Lower leg skin (tissue), 3 donors: ENCODE data around the gene C5AR1.

ENCODE experiments used
- POLR2A ChIP-seq, 2 donors: fragments of 450-650 bp; IDR thresholded peaks; one replicate each; pipeline ENCODE4 v1.6.1; 2016 to 2017; ENCODE audit warnings: antibody characterized with exemption in 2 of 2, mild to moderate bottlenecking in 1 of 2, moderate library complexity in 1 of 2
- TF ChIP-seq, protein P1 (sequence below), 3 donors: fragments of 450-650 bp; IDR thresholded peaks; one replicate each; pipeline ENCODE4 v1.5.1; 2016; ENCODE audit warnings: antibody characterized with exemption in 3 of 3, mild to moderate bottlenecking in 3 of 3, moderate library complexity in 2 of 3

DNA sequence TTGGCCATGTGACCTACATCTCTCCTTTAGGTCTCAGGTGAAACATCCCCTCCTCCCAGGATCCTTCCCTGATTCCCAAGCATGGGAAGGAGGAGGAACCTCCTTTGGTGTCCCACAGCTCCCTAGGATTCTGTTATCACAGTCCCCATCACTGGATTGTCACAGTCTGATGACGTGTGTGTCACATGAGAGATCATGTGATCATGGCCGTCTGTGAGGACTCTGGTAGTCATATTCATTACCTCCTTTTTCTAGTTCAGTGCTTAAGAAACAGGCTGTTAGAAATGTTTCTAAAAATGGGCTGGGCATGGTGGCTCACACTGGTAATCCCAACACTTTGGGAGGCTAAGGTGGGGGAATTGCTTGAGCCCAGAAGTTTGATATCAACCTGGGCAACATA, 42.4 kb downstream of the C5AR1 start:
- TF ChIP-seq, protein P1, sequence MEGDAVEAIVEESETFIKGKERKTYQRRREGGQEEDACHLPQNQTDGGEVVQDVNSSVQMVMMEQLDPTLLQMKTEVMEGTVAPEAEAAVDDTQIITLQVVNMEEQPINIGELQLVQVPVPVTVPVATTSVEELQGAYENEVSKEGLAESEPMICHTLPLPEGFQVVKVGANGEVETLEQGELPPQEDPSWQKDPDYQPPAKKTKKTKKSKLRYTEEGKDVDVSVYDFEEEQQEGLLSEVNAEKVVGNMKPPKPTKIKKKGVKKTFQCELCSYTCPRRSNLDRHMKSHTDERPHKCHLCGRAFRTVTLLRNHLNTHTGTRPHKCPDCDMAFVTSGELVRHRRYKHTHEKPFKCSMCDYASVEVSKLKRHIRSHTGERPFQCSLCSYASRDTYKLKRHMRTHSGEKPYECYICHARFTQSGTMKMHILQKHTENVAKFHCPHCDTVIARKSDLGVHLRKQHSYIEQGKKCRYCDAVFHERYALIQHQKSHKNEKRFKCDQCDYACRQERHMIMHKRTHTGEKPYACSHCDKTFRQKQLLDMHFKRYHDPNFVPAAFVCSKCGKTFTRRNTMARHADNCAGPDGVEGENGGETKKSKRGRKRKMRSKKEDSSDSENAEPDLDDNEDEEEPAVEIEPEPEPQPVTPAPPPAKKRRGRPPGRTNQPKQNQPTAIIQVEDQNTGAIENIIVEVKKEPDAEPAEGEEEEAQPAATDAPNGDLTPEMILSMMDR (IDR thresholded peaks at IDR 0.05): no peak
- no peak for TF ChIP-seq POLR2A (IDR thresholded peaks at IDR 0.05)
